HepG2 (cell line): Measurements from ENCODE around the gene ADAMTSL4. TPM values are rescaled to one million over a fixed set of nuclear protein-coding genes. Genes with fewer than 3 reads are reported as not detected.
A peak's percentile ranks its signal among the peaks of the same experiment; 100 is the strongest.
"Not testable (repeated sequence)": the region's sequence is repeated elsewhere in the genome, so short reads cannot be mapped to it uniquely, and the experiment has no call there.

ENCODE experiments used
- ATAC-seq: fragments of 200-7000 bp; cut with Tn5 transposase; 3 replicates; pipeline ENCODE4 v1.9.1; 2020; ENCODE audit warnings: mild to moderate bottlenecking, moderate library complexity
- BruUV-seq: library from RNA; stranded (reverse); fragments of 400-500 nt; replicated peaks from 2 replicates; lab custom pipeline; 2021; lab: Mats Ljungman, UMichigan
- CTCF ChIA-PET: fragments of 300-600 bp; formaldehyde crosslinking; extraction: SDS; loops from one replicate; lab custom pipeline; 2021; ENCODE audit warnings: low total read pairs, inconsistent platforms, low intra/inter-chr PET ratio; lab: Yijun Ruan, JAX
- POLR2A ChIA-PET: fragments of 350-600 bp; sonication (Branson Sonifier 250); formaldehyde crosslinking; loops from one replicate; lab custom pipeline; 2020; ENCODE audit warnings: antibody characterized with exemption, inconsistent platforms; lab: Yijun Ruan, JAX
- DNase-seq: peaks from one replicate; pipeline ENCODE4 v3.0.0-alpha.2; 2015; ENCODE audit warnings: low spot score
- FAIRE-seq: peaks from 3 replicates; lab custom pipeline; 2011; peaks lifted over from hg19 to GRCh38; lab: Jason Lieb, UNC
- H2AFZ ChIP-seq: one replicate; pipeline ENCODE4 v1.6.1; 2011; ENCODE audit warnings: low read length, inconsistent platforms
- H3K27ac ChIP-seq: fragments of 300-600 bp; 3 replicates; pipeline ENCODE4 v1.8.0; 2011; ENCODE audit warnings: mixed run types, mild to moderate bottlenecking, mixed read lengths, low read length, inconsistent platforms; ENCODE audit not compliant: insufficient read depth; ENCODE audit errors: extremely low read length
- H3K27me3 ChIP-seq, 2 experiments: fragments of 200-600 bp in 1 of 2; 2 replicates in 1 of 2; 3 replicates in 1 of 2; pipeline versions ENCODE4 v1.6.0 to v1.8.0; 2011; ENCODE audit warnings: low read length in 2 of 2, mild to moderate bottlenecking in 2 of 2, moderate library complexity in 2 of 2, inconsistent platforms in 1 of 2; ENCODE audit not compliant: insufficient read depth in 2 of 2, control insufficient read depth in 1 of 2
- H3K36me3 ChIP-seq, 2 experiments: fragments of 200-600 bp in 1 of 2; replicated peaks in 1 of 2; 2 replicates in 1 of 2; 3 replicates in 1 of 2; pipeline versions ENCODE4 v1.5.1 to v1.8.0; 2011; ENCODE audit warnings: low read length in 2 of 2, inconsistent platforms in 1 of 2; ENCODE audit not compliant: insufficient read depth in 2 of 2, control insufficient read depth in 1 of 2
- H3K4me1 ChIP-seq: 2 replicates; pipeline ENCODE4 v1.5.1; 2012; ENCODE audit warnings: low read length, inconsistent platforms; ENCODE audit not compliant: insufficient read depth
- H3K4me2 ChIP-seq: 2 replicates; pipeline ENCODE4 v1.6.0; 2011; ENCODE audit warnings: low read depth, low read length, inconsistent platforms
- H3K4me3 ChIP-seq, 3 experiments: fragments of 200-600 bp in 1 of 3; sonication (generic), shearing (Covaris generic) in 1 of 3; replicated peaks in 1 of 3; 2 replicates each; pipeline ENCODE4 v1.5.1; 2011 to 2016; ENCODE audit warnings: low read length in 3 of 3, inconsistent platforms in 2 of 3, low read depth in 2 of 3, mild to moderate bottlenecking in 2 of 3, control low read depth in 1 of 3, mixed read lengths in 1 of 3; ENCODE audit not compliant: insufficient read depth in 1 of 3
- H3K79me2 ChIP-seq: one replicate; pipeline ENCODE4 v1.6.1; 2011; ENCODE audit warnings: low read length, inconsistent platforms; ENCODE audit not compliant: insufficient read depth
- H3K9ac ChIP-seq: 2 replicates; pipeline ENCODE4 v1.6.0; 2011; ENCODE audit warnings: mild to moderate bottlenecking, low read depth, low read length, inconsistent platforms; ENCODE audit not compliant: insufficient read depth
- H3K9me3 ChIP-seq: 2 replicates; pipeline ENCODE4 v1.5.1; 2012; ENCODE audit warnings: mild to moderate bottlenecking, low read length
- H4K20me1 ChIP-seq: 2 replicates; pipeline ENCODE4 v1.6.0; 2011; ENCODE audit warnings: inconsistent platforms, mild to moderate bottlenecking, low read length, moderate library complexity; ENCODE audit not compliant: insufficient read depth
- ZNF121 ChIP-seq: sonication (generic); formaldehyde crosslinking; IDR thresholded peaks from 2 replicates; pipeline ENCODE4 v1.5.0; 2020; ENCODE audit warnings: mild to moderate bottlenecking, missing genetic modification reagents
- ZNF382 ChIP-seq: sonication (generic); formaldehyde crosslinking; IDR thresholded peaks from 2 replicates; pipeline ENCODE4 v1.5.0; 2020; ENCODE audit warnings: missing genetic modification reagents, mild to moderate bottlenecking, borderline replicate concordance
- WGBS: methylation state at CpG from one replicate; pipeline ENCODE4 v1.1.6; 2017; ENCODE audit warnings: low lambda C conversion rate; 5-methylcytosine and 5-hydroxymethylcytosine counted together
- in situ Hi-C: cut with HindIII; loops from 2 replicates; pipeline ENCODE4 v1.10.0; 2017; ENCODE audit warnings: low pct_unique_long_range_greater_than_20kb; ENCODE audit not compliant: extremely low pct_ligation_motif_present
- intact Hi-C: fragments of 100-400 bp; cut with micrococcal nuclease; formaldehyde crosslinking; loops from one replicate; pipeline ENCODE4 v1.10.0; 2022; ENCODE audit not compliant: unreplicated experiment
- polyA plus RNA-seq, 8 experiments: library from polyadenylated mRNA; depleted of rRNA in 3 of 8; stranded (reverse) in 7 of 8; unstranded in 1 of 8; fragments of >200 nt; fragmentation: Illumina TruSeq in 4 of 8; extraction: Trizol in 4 of 8; gene quantifications; 2 replicates each; pipeline versions ENCODE4 v1.2.1 to v1.2.3, GENCODE V29; 2011 to 2016; ENCODE audit warnings: low read depth in 4 of 8, missing spikeins in 1 of 8, mixed read lengths in 1 of 8; ENCODE audit not compliant: insufficient read depth in 1 of 8
- total RNA-seq, 5 experiments: library from RNA; depleted of rRNA; stranded (reverse); fragments of >200 nt; fragmentation: Illumina TruSeq; extraction: Trizol; gene quantifications; 2 replicates each; pipeline ENCODE4 v1.2.3, GENCODE V29; 2016; ENCODE audit warnings: low read depth in 1 of 5

ADAMTSL4 gene
- total and polyA plus RNA-seq, 2 of the 13 experiments (the other 11 are each of a cell fraction or from before 2014, with no cell fraction given): 3.9 to 16.4 TPM

DNA sequence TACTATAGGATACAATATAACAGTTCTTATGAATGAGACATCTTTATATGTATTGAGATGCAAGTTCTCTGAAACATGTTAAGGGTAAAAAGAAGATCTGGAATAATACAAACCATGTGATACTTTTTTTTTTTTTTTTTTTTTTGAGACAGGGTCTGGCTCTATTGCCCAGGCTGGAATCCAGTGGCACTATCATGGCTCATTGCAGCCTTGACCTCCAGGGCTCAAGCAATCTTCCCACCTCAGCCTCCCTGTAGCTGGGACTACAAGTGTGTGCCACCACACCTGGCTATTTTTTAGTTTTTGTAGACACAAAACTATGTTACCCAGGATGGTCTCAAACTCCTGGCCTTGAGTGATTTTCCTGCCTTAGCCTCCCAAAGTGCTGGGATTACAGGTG, 52.3 kb downstream of the ADAMTSL4 start:
- no peak for DNase-seq
- intact Hi-C loops: no loop called here
- TF ChIP-seq ZNF382 (CRISPR knock-in tag): no peak
- peak; percentile 81 for TF ChIP-seq ZNF121
- TF ChIP-seq, all 625 proteins: peak for 1
- no peak overlapping the region for H3K4me3 ChIP-seq
- ChIA-PET CTCF (no interaction called here), POLR2A (interaction anchor here (0.9 to 1.0 kb wide), 2 partner anchors 11 to 22 kb away, joined by 3 read pairs; partner anchors contain the start of gene MCL1)
- H3K9me3 ChIP-seq: no peaks in the 10 kb centered on the region
- H4K20me1 ChIP-seq: no peaks in the 10 kb centered on the region
- no peak overlapping the region for H2AFZ ChIP-seq
- FAIRE-seq: no peak
- H3K4me2 ChIP-seq: no peak overlapping the region
- H3K36me3 ChIP-seq: peaks cover 0 to 1% of the 10 kb centered on the region in 2 experiments; a peak in 3 of 5 replicates
- no peak for ATAC-seq
- in situ Hi-C loops: no loop called here
- H3K27me3 ChIP-seq: no peaks in the 10 kb centered on the region
- no TSS peak for BruUV-seq
- H3K27ac ChIP-seq: peak overlapping the region; percentile 22
- H3K79me2 ChIP-seq: peaks cover 3% of the 10 kb centered on the region
- H3K4me1 ChIP-seq: peaks cover 83% of the 10 kb centered on the region
- no peak overlapping the region for H3K9ac ChIP-seq

GRCh38 chr1:150602372-150602771, 53.2 kb downstream of the ADAMTSL4 start:
- CTCF ChIA-PET, H3K79me2 ChIP-seq, H4K20me1 ChIP-seq, H3K4me2 ChIP-seq, in situ Hi-C loops, H3K36me3 ChIP-seq, H3K9ac ChIP-seq, H3K9me3 ChIP-seq, H2AFZ ChIP-seq, ATAC-seq, H3K4me3 ChIP-seq, DNase-seq, intact Hi-C loops, BruUV-seq, H3K27ac ChIP-seq, H3K27me3 ChIP-seq, FAIRE-seq: not testable (repeated sequence)
- POLR2A ChIA-PET: interaction anchor here (0.8 to 6.3 kb wide), 3 partner anchors 10 to 31 kb away, joined by 3 to 108 read pairs (median 3); partner anchors contain the start of gene MCL1
- H3K4me1 ChIP-seq: peaks cover 77% of the 10 kb centered on the region
- WGBS: over 99% methylated on average over 12 of the region's 12 CpGs
